Spleen (tissue), 11 donors: Measurements from ENCODE around the gene FRYL. TPM values are rescaled to one million over a fixed set of nuclear protein-coding genes. Genes with fewer than 3 reads are reported as not detected.

Source experiments
- DNase-seq: peaks from one replicate; pipeline ENCODE4 v3.0.0-alpha.2; 2020
- H3K27ac ChIP-seq, 8 donors: fragments of 200-600 bp; sonication (generic) in 7 of 8; 1 replicate in 4 of 8; 2 replicates in 4 of 8; pipeline versions ENCODE4 v1.5.0 to v1.8.0; 2016 to 2021; ENCODE audit warnings: inconsistent platforms in 4 of 8, mild to moderate bottlenecking in 4 of 8, moderate library complexity in 1 of 8
- H3K27me3 ChIP-seq, 7 donors: fragments of 200-600 bp; sonication (generic) in 6 of 7; replicated peaks in 1 of 7; 1 replicate in 4 of 7; 2 replicates in 3 of 7; pipeline versions ENCODE4 v1.5.0 to v1.8.0; 2016 to 2021; ENCODE audit warnings: inconsistent platforms in 3 of 7, mild to moderate bottlenecking in 1 of 7
- H3K36me3 ChIP-seq, 6 donors: fragments of 200-600 bp; sonication (generic) in 5 of 6; 1 replicate in 4 of 6; 2 replicates in 2 of 6; pipeline versions ENCODE4 v1.5.0 to v1.8.0; 2016 to 2021; ENCODE audit warnings: inconsistent platforms in 2 of 6
- H3K4me1 ChIP-seq, 6 donors: fragments of 200-600 bp; sonication (generic) in 5 of 6; 1 replicate in 3 of 6; 2 replicates in 3 of 6; pipeline versions ENCODE4 v1.5.0 to v1.8.0; 2016 to 2021; ENCODE audit warnings: inconsistent platforms in 3 of 6
- H3K4me3 ChIP-seq, 8 donors: fragments of 200-600 bp; sonication (generic) in 7 of 8; 1 replicate in 4 of 8; 2 replicates in 4 of 8; pipeline versions ENCODE4 v1.5.0 to v1.8.0; 2016 to 2021; ENCODE audit warnings: inconsistent platforms in 4 of 8, mild to moderate bottlenecking in 4 of 8, moderate library complexity in 2 of 8
- H3K9me3 ChIP-seq, 8 donors: fragments of 200-600 bp; sonication (generic) in 7 of 8; 1 replicate in 4 of 8; 2 replicates in 4 of 8; pipeline versions ENCODE4 v1.5.0 to v1.8.0; 2016 to 2021; ENCODE audit warnings: inconsistent platforms in 4 of 8
- POLR2A ChIP-seq, 3 donors: fragments of 450-650 bp; IDR thresholded peaks; one replicate each; pipeline ENCODE4 v1.5.1; 2017; ENCODE audit warnings: antibody characterized with exemption in 3 of 3, mild to moderate bottlenecking in 1 of 3
- POLR2AphosphoS5 ChIP-seq, 3 donors: sonication (generic); formaldehyde crosslinking; IDR thresholded peaks; one replicate each; pipeline ENCODE4 v1.5.1; 2017; ENCODE audit warnings: antibody characterized with exemption in 3 of 3
- WGBS, 5 donors: extraction: QIAGEN DNeasy Blood & Tissue Kit in 3 of 5; methylation state at CpG; one replicate each; pipeline versions ENCODE4 v1.1.5 to v1.1.7; 2013 to 2018; 5-methylcytosine and 5-hydroxymethylcytosine counted together
- intact Hi-C: fragments of 100-400 bp; cut with DNase I; formaldehyde crosslinking; loops from one replicate; pipeline ENCODE4 v1.15.0; 2023; ENCODE audit warnings: low total_unique reads
- polyA plus RNA-seq, 3 donors: library from polyadenylated mRNA; stranded (reverse); fragments of 200-250 nt; gene quantifications; one replicate each; pipeline ENCODE4 v1.2.1, GENCODE V29; 2013
- total RNA-seq, 7 donors: library from RNA; depleted of rRNA in 3 of 7; stranded (reverse); fragments of >200 nt in 3 of 7; fragmentation: NEBNext Ultra II Directional in 4 of 7; extraction: Animal tissue kit (Norgen Biotek cat#: 25700) in 4 of 7; gene quantifications; one replicate each; pipeline versions ENCODE4 v1.1.0 to v1.2.1, GENCODE V29; 2016 to 2021
- TF ChIP-seq, protein P1 (sequence below), 11 experiments: fragments of 200-600 bp in 7 of 11; fragments of 450-650 bp in 4 of 11; sonication (generic) in 4 of 11; IDR thresholded peaks in 8 of 11; conservative IDR thresholded peaks in 3 of 11; 1 replicate in 7 of 11; 2 replicates in 4 of 11; pipeline versions ENCODE4 v1.4.0 to v1.8.0; 2016 to 2021; ENCODE audit warnings: antibody characterized with exemption in 11 of 11, inconsistent platforms in 4 of 11, mild to moderate bottlenecking in 1 of 11
- donor health status: healthy with polysubstance abuse.
- donor health status: DM: no; HTN: no; CAD: no; lungs with moderate emphysema.
- donor health status: DM: no; HTN: no; CAD: no.
- donor health status: Bipolar disorder and iron deficiency.
- donor health status: healthy.
- donor health status: DM: no; HTN: no; CAD: no.
- donor health status: DM: yes; HTN: yes; CAD: no.

The FRYL gene
- total and polyA plus RNA-seq, 10 donors = 14.2 to 118 (median 94.9) TPM

- TF ChIP-seq POLR2A (IDR thresholded peaks at IDR 0.05) (no peak), POLR2AphosphoS5 (IDR thresholded peaks at IDR 0.05) (no peak)
- TF ChIP-seq, protein P1, sequence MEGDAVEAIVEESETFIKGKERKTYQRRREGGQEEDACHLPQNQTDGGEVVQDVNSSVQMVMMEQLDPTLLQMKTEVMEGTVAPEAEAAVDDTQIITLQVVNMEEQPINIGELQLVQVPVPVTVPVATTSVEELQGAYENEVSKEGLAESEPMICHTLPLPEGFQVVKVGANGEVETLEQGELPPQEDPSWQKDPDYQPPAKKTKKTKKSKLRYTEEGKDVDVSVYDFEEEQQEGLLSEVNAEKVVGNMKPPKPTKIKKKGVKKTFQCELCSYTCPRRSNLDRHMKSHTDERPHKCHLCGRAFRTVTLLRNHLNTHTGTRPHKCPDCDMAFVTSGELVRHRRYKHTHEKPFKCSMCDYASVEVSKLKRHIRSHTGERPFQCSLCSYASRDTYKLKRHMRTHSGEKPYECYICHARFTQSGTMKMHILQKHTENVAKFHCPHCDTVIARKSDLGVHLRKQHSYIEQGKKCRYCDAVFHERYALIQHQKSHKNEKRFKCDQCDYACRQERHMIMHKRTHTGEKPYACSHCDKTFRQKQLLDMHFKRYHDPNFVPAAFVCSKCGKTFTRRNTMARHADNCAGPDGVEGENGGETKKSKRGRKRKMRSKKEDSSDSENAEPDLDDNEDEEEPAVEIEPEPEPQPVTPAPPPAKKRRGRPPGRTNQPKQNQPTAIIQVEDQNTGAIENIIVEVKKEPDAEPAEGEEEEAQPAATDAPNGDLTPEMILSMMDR (IDR thresholded peaks at IDR 0.05 in 8 of 11, conservative IDR thresholded peaks at IDR 0.05 in 3 of 11) = no peak
- no peaks in the 10 kb centered on the region for H3K9me3 ChIP-seq
- H3K4me1 ChIP-seq = peaks cover 4 to 40% (median 17%) of the 10 kb centered on the region in 6 donors
- peaks cover 0 to 5% (median 0%) of the 10 kb centered on the region in 6 donors for H3K36me3 ChIP-seq
- intact Hi-C loops = no loop called here
- 75 to 83% (median 78%) methylated on average over 3 of the region's 3 CpGs for WGBS, 5 donors
- no peak for DNase-seq
- no peak overlapping the region for H3K4me3 ChIP-seq
- H3K27me3 ChIP-seq = no peaks in the 10 kb centered on the region
- no peak overlapping the region for H3K27ac ChIP-seq
Measured at GRCh38 chr4:48649505-48649904, 130.6 kb downstream of the FRYL start.

DNA sequence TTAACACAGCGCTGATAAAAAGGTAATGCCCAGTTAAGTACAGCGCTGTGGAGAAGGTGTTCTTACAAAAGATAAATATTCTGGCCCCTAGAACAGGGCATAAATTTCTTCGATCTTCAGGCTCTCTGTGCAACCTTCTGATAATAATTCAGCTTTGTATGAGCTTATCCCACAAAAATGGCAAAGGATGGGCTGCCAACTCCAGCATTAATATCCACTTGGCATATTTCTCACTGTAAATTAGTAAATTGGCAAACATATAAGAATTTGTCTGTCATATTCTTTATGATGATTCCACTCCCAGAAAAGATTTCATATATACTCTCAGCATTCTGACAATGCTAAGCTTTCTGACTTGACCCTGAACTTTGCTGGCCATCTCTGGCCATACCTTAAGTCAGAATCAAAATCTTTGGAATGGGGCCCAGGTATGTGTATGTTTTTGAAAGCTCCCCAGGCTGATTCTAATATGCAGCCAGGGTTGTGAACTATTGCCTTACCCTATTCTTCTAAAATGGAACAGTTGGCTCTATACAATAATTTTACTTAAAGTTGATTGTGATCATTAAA lies 134.8 kb downstream of the FRYL start:
- WGBS, 5 donors = 94 to 99% (median 98%) methylated on average over 3 of the region's 3 CpGs
- Histone ChIP-seq H3K27me3 (no peaks in the 10 kb centered on the region), H3K4me3 (no peak overlapping the region), H3K27ac (no peak overlapping the region), H3K4me1 (peaks cover 0 to 49% (median 15%) of the 10 kb centered on the region in 6 donors), H3K36me3 (no peaks in the 10 kb centered on the region), H3K9me3 (no peaks in the 10 kb centered on the region)
- DNase-seq = no peak
- intact Hi-C loops = no loop called here
- TF ChIP-seq POLR2AphosphoS5 (IDR thresholded peaks at IDR 0.05) (no peak), POLR2A (IDR thresholded peaks at IDR 0.05) (no peak)
- TF ChIP-seq, protein P1 (IDR thresholded peaks at IDR 0.05 in 8 of 11, conservative IDR thresholded peaks at IDR 0.05 in 3 of 11) = no peak

GRCh38 chr4:48642421-48643374 lies 137.4 kb downstream of the FRYL start:
- 81 to 90% (median 87%) methylated on average over 2 of the region's 2 CpGs for WGBS, 5 donors
- H3K4me3 ChIP-seq = no peak overlapping the region
- H3K9me3 ChIP-seq = peaks cover 0 to 6% (median 0%) of the 10 kb centered on the region in 8 donors
- intact Hi-C loops = no loop called here
- TF ChIP-seq POLR2A (IDR thresholded peaks at IDR 0.05) = no peak
- TF ChIP-seq, protein P1 (IDR thresholded peaks at IDR 0.05 in 8 of 11, conservative IDR thresholded peaks at IDR 0.05 in 3 of 11) = no peak
- H3K36me3 ChIP-seq = no peaks in the 10 kb centered on the region
- H3K4me1 ChIP-seq = peaks cover 0 to 43% (median 14%) of the 10 kb centered on the region in 6 donors
- peak overlapping the region in 1 of 8 donors; percentile 12 for H3K27ac ChIP-seq
- no peak for DNase-seq
- no peaks in the 10 kb centered on the region for H3K27me3 ChIP-seq

DNA sequence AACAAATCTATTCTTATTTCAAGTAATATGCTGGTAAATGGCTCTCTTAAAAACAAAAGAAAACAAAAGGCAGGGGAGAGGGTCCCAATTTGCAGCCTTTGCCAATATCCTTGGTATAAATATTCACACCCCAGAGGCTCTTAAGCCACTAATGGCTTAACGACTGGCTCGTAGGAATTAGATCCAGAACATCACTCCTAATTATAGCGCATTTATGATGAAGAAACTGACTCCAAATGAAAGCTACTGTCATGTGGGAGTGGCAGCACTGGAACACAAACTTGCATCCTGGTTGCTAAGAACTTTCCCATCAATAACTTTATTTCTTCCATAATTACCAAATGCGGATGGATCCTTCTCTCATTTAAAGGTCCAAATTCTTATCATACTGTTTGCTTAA lies 138.7 kb downstream of the FRYL start:
- intact Hi-C loops = no loop called here
- peaks cover 0 to 6% (median 0%) of the 10 kb centered on the region in 8 donors for H3K9me3 ChIP-seq
- no peaks in the 10 kb centered on the region for H3K27me3 ChIP-seq
- WGBS, 5 donors = 79 to 93% (median 89%) methylated on average over 4 of the region's 4 CpGs
- H3K36me3 ChIP-seq = no peaks in the 10 kb centered on the region
- TF ChIP-seq POLR2AphosphoS5 (IDR thresholded peaks at IDR 0.05) = no peak
- no peak overlapping the region for H3K4me3 ChIP-seq
- no peak overlapping the region for H3K27ac ChIP-seq
- DNase-seq = no peak
- H3K4me1 ChIP-seq = peaks cover 0 to 56% (median 17%) of the 10 kb centered on the region in 6 donors
